ENCODE results near the gene TBL1X. TPM values are rescaled to one million over a fixed set of nuclear protein-coding genes. Genes with fewer than 3 reads are reported as not detected.

TBL1X gene
- total RNA-seq, 6 donors from 2014 or later: 6.3 to 21.4 (median 12.8) TPM

- Histone ChIP-seq H3K27ac (no peak overlapping the region), H3K27me3 (no peaks in the 10 kb centered on the region), H3K4me1 (no peaks in the 10 kb centered on the region), H3K4me3 (no peak overlapping the region), H3K9me3 (no peaks in the 10 kb centered on the region), H3K36me3 (no peaks in the 10 kb centered on the region)
- WGBS, 2 donors: 49 to 55% methylated on average over 7 of the region's 7 CpGs
- TF ChIP-seq CTCF (IDR thresholded peaks at IDR 0.05): no peak
- no peak for TF ChIP-seq POLR2AphosphoS5 (IDR thresholded peaks at IDR 0.05)
- no peak for TF ChIP-seq EP300 (IDR thresholded peaks at IDR 0.05)
- no peak for TF ChIP-seq POLR2A (IDR thresholded peaks at IDR 0.05)
- DNase-seq (no peak), ATAC-seq (ENCODE audit: low FRiP score in 2 of 2) (peak in 1 of 2 donors; percentile 53)
These were observed 212.4 kb downstream of the TBL1X start for GRCh38 chrX:9677098-9677739.

- H3K27ac ChIP-seq: no peak overlapping the region
- no peaks in the 10 kb centered on the region for H3K9me3 ChIP-seq
- 77 to 83% methylated on average over 3 of the region's 3 CpGs for WGBS, 2 donors
- ATAC-seq (ENCODE audit: low FRiP score in 2 of 2) (no peak), DNase-seq (no peak)
- TF ChIP-seq POLR2A (IDR thresholded peaks at IDR 0.05) (no peak), CTCF (IDR thresholded peaks at IDR 0.05) (no peak), EP300 (IDR thresholded peaks at IDR 0.05) (no peak), POLR2AphosphoS5 (IDR thresholded peaks at IDR 0.05) (no peak)
- no peaks in the 10 kb centered on the region for H3K4me1 ChIP-seq
- H3K36me3 ChIP-seq: no peaks in the 10 kb centered on the region
- no peak overlapping the region for H3K4me3 ChIP-seq
- no peaks in the 10 kb centered on the region for H3K27me3 ChIP-seq
These were observed 213.5 kb downstream of the TBL1X start for GRCh38 chrX:9678215-9678965.

- whole genome bisulfite sequencing, 2 donors: 83 to 93% methylated on average over 8 to 9 of the region's 9 CpGs
- no peak overlapping the region for H3K4me3 ChIP-seq
These were observed 216.2 kb downstream of the TBL1X start for GRCh38 chrX:9681011-9681410.

GRCh38 chrX:9681422-9681821, 216.6 kb downstream of the TBL1X start:
- ATAC-seq (ENCODE audit: low FRiP score in 2 of 2) (no peak), DNase-seq (no peak)
- 72 to 90% methylated on average over 3 to 4 of the region's 4 CpGs for WGBS, 2 donors
- TF ChIP-seq CTCF (IDR thresholded peaks at IDR 0.05) (no peak), POLR2AphosphoS5 (IDR thresholded peaks at IDR 0.05) (no peak), EP300 (IDR thresholded peaks at IDR 0.05) (no peak), POLR2A (IDR thresholded peaks at IDR 0.05) (no peak)
- Histone ChIP-seq H3K27ac (no peak overlapping the region), H3K4me1 (no peaks in the 10 kb centered on the region), H3K4me3 (no peak overlapping the region), H3K27me3 (no peaks in the 10 kb centered on the region), H3K36me3 (no peaks in the 10 kb centered on the region), H3K9me3 (no peaks in the 10 kb centered on the region)

More at GRCh38 chrX:9681011-9681410, 216.2 kb downstream of the TBL1X start:
- no peaks in the 10 kb centered on the region for H3K9me3 ChIP-seq
- H3K4me1 ChIP-seq: no peaks in the 10 kb centered on the region
- ATAC-seq (ENCODE audit: low FRiP score in 2 of 2) (no peak), DNase-seq (no peak)
- no peak overlapping the region for H3K27ac ChIP-seq
- H3K36me3 ChIP-seq: no peaks in the 10 kb centered on the region
- H3K27me3 ChIP-seq: no peaks in the 10 kb centered on the region
- TF ChIP-seq POLR2AphosphoS5 (IDR thresholded peaks at IDR 0.05) (no peak), CTCF (IDR thresholded peaks at IDR 0.05) (no peak), EP300 (IDR thresholded peaks at IDR 0.05) (no peak), POLR2A (IDR thresholded peaks at IDR 0.05) (no peak)
